Osteoblast (primary cell): ENCODE data around the gene OVOL1. TPM values are rescaled to one million over a fixed set of nuclear protein-coding genes. Genes with fewer than 3 reads are reported as not detected.

Experiments
- DNase-seq: peaks from one replicate; pipeline ENCODE4 v3.0.0; 2011; ENCODE audit warnings: low spot score, mixed read lengths; ENCODE audit not compliant: insufficient read length; ENCODE audit errors: missing footprints
- H2AFZ ChIP-seq: 2 replicates; pipeline ENCODE4 v1.6.0; 2011; ENCODE audit warnings: mild to moderate bottlenecking, low read length
- H3K27ac ChIP-seq: 2 replicates; pipeline ENCODE4 v1.5.1; 2011; ENCODE audit warnings: mild to moderate bottlenecking, low read depth, low read length, moderate library complexity
- H3K27me3 ChIP-seq: 2 replicates; pipeline ENCODE4 v1.6.0; 2012; ENCODE audit warnings: mild to moderate bottlenecking, control low read depth, inconsistent platforms, low read length, moderate library complexity; ENCODE audit not compliant: insufficient read depth
- H3K36me3 ChIP-seq: 2 replicates; pipeline ENCODE4 v1.5.1; 2011; ENCODE audit warnings: mild to moderate bottlenecking, low read length, control low read depth, moderate library complexity; ENCODE audit not compliant: insufficient read depth
- H3K4me1 ChIP-seq: 2 replicates; pipeline ENCODE4 v1.5.1; 2011; ENCODE audit warnings: mild to moderate bottlenecking, low read length, control low read depth, moderate library complexity; ENCODE audit not compliant: insufficient read depth
- H3K4me2 ChIP-seq: 2 replicates; pipeline ENCODE4 v1.6.0; 2011; ENCODE audit warnings: mild to moderate bottlenecking, low read length; ENCODE audit not compliant: insufficient read depth
- H3K4me3 ChIP-seq: fragments of 200-600 bp; sonication (generic); 3 replicates; pipeline ENCODE4 v1.5.1; 2012; ENCODE audit warnings: mild to moderate bottlenecking, low read length, inconsistent platforms; ENCODE audit not compliant: insufficient read depth
- H3K79me2 ChIP-seq: 2 replicates; pipeline ENCODE4 v1.6.0; 2012; ENCODE audit warnings: mild to moderate bottlenecking, low read length, control low read depth, inconsistent platforms; ENCODE audit not compliant: insufficient read depth
- H3K9me3 ChIP-seq: 2 replicates; pipeline ENCODE4 v1.5.1; 2011; ENCODE audit warnings: low read depth, low read length, control low read depth
- H4K20me1 ChIP-seq: 2 replicates; pipeline ENCODE4 v1.6.0; 2012; ENCODE audit warnings: mild to moderate bottlenecking, low read length, control low read depth; ENCODE audit not compliant: insufficient read depth
- total RNA-seq: library from RNA; depleted of rRNA; stranded (reverse); fragments of >200 nt; gene quantifications from 2 replicates; pipeline ENCODE4 v1.2.3, GENCODE V29; 2012
- TF ChIP-seq, protein P1 (sequence below): IDR thresholded peaks from 2 replicates; pipeline ENCODE4 v1.5.1; 2011; ENCODE audit warnings: mild to moderate bottlenecking, low read depth, low read length, moderate library complexity; ENCODE audit errors: extremely low read depth

OVOL1 gene
- total RNA-seq, 1 donor, result not detected

DNA sequence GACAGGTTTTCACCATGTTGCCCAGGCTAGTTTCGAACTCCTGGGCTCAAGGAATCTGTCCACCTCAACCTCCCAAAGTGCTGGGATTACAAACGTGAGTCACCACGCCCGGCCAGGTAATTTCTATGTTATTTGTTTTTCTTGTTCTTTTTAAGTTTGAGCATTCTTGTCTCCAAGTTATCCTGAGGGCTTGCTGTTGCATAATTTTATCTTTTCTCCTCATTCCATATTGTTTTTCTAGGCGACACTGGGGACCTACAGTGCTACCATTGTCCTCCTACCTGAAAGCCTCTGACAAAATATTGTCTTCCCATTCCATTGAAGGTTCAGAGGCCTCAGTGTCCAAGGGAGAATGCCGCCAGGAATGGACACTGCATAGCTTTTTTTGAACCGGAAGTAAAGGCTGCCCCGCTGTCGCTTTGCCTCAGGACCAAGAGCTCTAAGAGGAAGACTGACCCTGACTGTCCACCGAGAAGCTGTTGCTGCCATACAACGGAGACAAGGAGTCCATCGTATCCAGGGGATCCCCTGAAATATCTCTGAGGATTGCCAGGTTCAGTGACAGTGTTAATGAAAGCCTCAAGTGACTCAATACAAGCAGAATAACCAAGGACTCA is 15.8 kb upstream of the OVOL1 start:
- TF ChIP-seq, protein P1, sequence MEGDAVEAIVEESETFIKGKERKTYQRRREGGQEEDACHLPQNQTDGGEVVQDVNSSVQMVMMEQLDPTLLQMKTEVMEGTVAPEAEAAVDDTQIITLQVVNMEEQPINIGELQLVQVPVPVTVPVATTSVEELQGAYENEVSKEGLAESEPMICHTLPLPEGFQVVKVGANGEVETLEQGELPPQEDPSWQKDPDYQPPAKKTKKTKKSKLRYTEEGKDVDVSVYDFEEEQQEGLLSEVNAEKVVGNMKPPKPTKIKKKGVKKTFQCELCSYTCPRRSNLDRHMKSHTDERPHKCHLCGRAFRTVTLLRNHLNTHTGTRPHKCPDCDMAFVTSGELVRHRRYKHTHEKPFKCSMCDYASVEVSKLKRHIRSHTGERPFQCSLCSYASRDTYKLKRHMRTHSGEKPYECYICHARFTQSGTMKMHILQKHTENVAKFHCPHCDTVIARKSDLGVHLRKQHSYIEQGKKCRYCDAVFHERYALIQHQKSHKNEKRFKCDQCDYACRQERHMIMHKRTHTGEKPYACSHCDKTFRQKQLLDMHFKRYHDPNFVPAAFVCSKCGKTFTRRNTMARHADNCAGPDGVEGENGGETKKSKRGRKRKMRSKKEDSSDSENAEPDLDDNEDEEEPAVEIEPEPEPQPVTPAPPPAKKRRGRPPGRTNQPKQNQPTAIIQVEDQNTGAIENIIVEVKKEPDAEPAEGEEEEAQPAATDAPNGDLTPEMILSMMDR, result no peak
- Histone ChIP-seq H2AFZ (no peak overlapping the region), H3K9me3 (no peaks in the 10 kb centered on the region)

DNA sequence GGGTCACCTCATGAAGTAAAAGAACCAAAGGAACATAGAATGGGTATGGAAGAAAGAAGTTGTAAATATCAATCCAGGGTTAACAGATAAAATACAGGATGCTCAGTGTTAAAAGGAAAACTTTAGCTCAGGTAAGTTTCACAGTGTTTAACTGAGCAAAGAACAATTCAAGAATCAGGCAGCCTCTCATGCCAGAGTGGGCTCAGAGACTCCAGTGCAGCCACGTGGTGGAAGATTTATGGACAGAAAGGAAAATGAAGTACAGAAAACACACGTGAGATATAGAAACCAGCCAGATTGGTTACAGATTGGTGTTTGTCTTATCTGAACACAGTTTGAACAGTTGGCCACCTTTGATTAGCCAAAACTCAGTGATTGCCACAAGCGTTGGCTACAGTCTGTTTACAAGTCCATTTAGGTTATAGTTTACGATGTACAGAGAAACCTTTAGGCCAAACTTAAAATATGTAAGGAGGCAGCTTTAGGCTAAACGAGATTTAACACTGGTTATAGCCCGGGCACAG is 15.2 kb upstream of the OVOL1 start:
- Histone ChIP-seq H3K4me2 (no peak overlapping the region), H3K36me3 (no peaks in the 10 kb centered on the region), H4K20me1 (peaks cover 16% of the 10 kb centered on the region), H2AFZ (no peak overlapping the region), H3K9me3 (no peaks in the 10 kb centered on the region), H3K4me3 (no peak overlapping the region), H3K27ac (no peak overlapping the region), H3K4me1 (peaks cover 2% of the 10 kb centered on the region), H3K27me3 (no peaks in the 10 kb centered on the region), H3K79me2 (no peaks in the 10 kb centered on the region)
- TF ChIP-seq, protein P1, result no peak
- no peak for DNase-seq

More for the DNA sequence above, 15.8 kb upstream of the OVOL1 start:
- H3K36me3 ChIP-seq, result no peaks in the 10 kb centered on the region
- H3K27ac ChIP-seq, result no peak overlapping the region
- no peaks in the 10 kb centered on the region for H3K79me2 ChIP-seq
- H3K4me3 ChIP-seq, result no peak overlapping the region
- peaks cover 2% of the 10 kb centered on the region for H3K4me1 ChIP-seq
- no peak for DNase-seq
- no peaks in the 10 kb centered on the region for H3K27me3 ChIP-seq
- H4K20me1 ChIP-seq, result peaks cover 10% of the 10 kb centered on the region
- H3K4me2 ChIP-seq, result no peak overlapping the region

DNA sequence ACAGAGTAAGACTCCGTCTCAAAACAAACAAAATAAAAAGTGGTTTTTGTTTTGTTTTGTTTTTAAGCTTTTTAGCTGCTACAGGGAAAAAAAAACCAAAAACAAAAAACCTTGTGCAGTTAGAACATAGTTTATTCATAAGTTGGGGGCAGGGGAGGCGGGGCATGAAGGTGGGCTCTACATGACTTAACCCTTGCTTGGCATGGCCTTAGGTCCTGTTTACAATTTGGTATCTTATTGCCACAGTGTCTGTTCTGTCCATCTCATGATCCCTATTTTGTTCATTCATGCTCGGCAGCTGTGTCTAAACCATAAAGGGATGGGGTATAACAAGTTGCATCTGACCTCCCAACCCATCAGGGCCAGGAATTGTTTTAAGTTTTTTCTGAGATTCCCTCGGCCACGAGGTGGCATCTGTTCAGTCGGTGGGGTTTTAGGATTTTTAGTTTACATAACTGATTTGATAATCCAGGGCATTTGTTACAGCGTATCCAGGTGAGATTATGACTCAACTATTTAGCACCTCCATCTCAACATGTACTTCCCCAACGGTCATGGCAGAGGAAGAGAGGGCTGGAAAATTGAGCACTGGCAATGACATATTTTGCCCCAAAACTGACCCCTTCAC is 13.0 kb upstream of the OVOL1 start:
- Histone ChIP-seq H3K4me1 (no peaks in the 10 kb centered on the region), H3K4me2 (no peak overlapping the region), H3K79me2 (peaks cover 19% of the 10 kb centered on the region), H3K27me3 (no peaks in the 10 kb centered on the region), H3K9me3 (no peaks in the 10 kb centered on the region), H4K20me1 (peaks cover 30% of the 10 kb centered on the region), H3K27ac (no peak overlapping the region), H3K36me3 (peaks cover 9% of the 10 kb centered on the region), H3K4me3 (no peak overlapping the region), H2AFZ (no peak overlapping the region)
- DNase-seq, result peak; percentile 88
- TF ChIP-seq, protein P1, result peak; percentile 43
